ENCODE measurements around the gene KRTAP4-3.
"Not testable (repeated sequence)": the region's sequence is repeated elsewhere in the genome, so short reads cannot be mapped to it uniquely, and the experiment has no call there.

KRTAP4-3 gene

DNA sequence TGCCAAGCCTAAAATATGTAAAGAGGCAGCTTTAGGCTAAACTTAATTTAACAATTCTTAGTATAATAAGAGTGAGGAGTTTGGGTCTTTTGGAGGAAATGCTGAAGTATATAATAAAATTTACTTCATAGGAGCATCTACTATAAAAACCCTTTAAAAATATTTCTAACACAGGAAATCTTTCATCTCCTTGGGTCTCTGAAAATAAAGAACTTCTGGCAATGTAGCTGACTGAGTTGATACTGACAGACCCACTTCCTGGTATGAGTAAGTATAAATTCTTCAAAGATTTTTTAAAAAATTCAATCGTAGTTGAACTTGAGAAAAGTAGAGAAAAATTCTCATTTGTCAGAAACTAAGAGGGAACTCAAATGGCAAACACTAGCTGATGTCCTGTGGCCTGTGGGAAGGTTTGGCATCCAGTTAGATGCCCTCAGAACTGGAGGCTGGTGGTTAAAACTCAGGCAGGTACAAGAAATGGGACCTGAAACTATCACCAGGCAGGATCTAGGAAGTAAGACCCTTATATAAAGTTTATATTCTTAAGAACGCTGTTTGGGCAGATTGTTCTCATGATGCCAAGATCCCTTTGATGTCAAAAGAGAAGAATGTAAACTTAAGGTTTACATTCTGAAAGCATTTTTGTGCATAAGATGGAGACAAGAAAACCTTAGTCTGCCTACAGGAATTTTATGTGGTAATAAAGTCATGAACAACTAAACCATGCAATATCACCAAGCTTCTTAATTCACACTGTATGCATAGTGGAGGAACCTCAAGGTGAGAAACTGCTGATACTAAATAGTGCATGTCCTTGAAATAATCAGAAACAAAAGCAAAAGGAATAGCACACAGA is 33.9 kb downstream of the KRTAP4-3 start:
- POLR2A ChIA-PET: interaction anchor here (0.9 kb wide), 1 partner anchor 181 kb away, joined by 3 read pairs; no protein-coding TSS in a partner anchor
- no peak overlapping the region for H3K4me3 ChIP-seq (ENCODE audit: low read depth, low read length)
- CTCF ChIA-PET: interaction anchor here (1.0 to 1.6 kb wide), 2 partner anchors 188 to 415 kb away, joined by 3 to 6 read pairs; no protein-coding TSS in a partner anchor
- no peak for DNase-seq (ENCODE audit: low read depth, low spot score)
- TF ChIP-seq, protein P1, sequence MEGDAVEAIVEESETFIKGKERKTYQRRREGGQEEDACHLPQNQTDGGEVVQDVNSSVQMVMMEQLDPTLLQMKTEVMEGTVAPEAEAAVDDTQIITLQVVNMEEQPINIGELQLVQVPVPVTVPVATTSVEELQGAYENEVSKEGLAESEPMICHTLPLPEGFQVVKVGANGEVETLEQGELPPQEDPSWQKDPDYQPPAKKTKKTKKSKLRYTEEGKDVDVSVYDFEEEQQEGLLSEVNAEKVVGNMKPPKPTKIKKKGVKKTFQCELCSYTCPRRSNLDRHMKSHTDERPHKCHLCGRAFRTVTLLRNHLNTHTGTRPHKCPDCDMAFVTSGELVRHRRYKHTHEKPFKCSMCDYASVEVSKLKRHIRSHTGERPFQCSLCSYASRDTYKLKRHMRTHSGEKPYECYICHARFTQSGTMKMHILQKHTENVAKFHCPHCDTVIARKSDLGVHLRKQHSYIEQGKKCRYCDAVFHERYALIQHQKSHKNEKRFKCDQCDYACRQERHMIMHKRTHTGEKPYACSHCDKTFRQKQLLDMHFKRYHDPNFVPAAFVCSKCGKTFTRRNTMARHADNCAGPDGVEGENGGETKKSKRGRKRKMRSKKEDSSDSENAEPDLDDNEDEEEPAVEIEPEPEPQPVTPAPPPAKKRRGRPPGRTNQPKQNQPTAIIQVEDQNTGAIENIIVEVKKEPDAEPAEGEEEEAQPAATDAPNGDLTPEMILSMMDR (IDR thresholded peaks at IDR 0.05; ENCODE audit: insufficient read depth, low read length, missing control alignments): no peak

DNA sequence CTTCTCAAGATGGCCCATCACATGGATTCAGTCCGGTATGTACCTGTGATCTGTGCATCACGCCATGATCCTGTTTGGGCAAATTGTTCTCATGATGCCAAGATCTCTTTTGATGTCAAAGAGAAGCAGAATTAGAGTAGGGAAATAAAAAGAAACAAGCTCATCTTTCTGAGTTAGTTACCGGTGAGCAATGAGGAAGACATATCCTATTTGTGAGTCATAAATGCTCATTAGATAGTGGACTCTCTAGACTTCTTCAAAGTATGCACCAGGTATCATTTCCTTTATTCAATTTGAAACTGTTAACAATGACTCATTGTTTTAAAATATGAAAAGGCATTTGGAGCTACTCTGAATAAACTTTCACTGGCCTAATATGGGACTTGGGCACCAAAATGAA is 36.0 kb downstream of the KRTAP4-3 start:
- CTCF ChIA-PET: no interaction called here
- no peak overlapping the region for H3K4me3 ChIP-seq (ENCODE audit: low read depth, low read length)
- no peak for DNase-seq (ENCODE audit: low read depth, low spot score)
- POLR2A ChIA-PET: interaction anchor here (0.6 kb wide), 1 partner anchor 10 kb away, joined by 3 read pairs; no protein-coding TSS in a partner anchor
- TF ChIP-seq, protein P1 (IDR thresholded peaks at IDR 0.05; ENCODE audit: insufficient read depth, low read length, missing control alignments): no peak

DNA sequence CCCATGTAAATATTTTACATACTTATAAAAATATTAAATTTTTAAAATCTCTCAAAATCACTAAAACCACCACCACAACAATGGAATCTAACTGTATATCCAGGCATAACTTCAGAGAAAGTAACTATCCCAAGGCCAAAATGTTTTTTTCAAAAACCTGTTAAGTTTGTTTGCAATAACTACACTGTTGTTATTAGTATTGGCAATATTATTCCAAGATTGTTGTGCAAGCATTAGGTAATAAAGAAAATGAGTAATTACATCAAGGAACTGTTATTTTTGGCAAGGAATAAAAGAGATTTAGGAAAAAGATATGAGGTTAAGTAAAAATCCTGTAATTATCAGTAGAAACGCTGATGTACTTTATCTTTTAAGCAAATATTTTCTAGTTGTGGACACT is 40.6 kb downstream of the KRTAP4-3 start:
- DNase-seq (ENCODE audit: low read depth, low spot score): no peak
- POLR2A ChIA-PET: no interaction called here
- H3K4me3 ChIP-seq (ENCODE audit: low read depth, low read length): no peak overlapping the region
- CTCF ChIA-PET: no interaction called here
- TF ChIP-seq, protein P1 (IDR thresholded peaks at IDR 0.05; ENCODE audit: insufficient read depth, low read length, missing control alignments): no peak

DNA sequence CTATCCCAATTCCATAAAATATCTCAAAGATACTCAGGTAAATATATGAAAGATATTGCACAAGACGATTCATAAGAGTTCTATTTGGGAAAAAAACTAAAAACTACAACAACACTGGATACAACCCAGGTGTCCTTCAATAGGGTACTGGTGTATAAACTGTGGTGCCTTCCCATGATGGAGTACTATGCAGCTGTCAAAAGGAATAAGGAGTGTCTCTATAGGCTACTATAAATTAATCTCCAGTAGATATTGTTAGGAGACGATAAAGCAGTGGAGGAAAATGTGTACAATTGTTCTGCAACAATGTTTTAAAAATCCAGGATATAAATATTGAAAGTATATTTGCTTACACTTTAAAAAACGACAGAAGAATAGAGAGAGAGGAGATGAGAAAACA is 41.6 kb downstream of the KRTAP4-3 start:
- no peak for DNase-seq (ENCODE audit: low read depth, low spot score)
- ChIA-PET POLR2A (no interaction called here), CTCF (no interaction called here)
- TF ChIP-seq, protein P1 (IDR thresholded peaks at IDR 0.05; ENCODE audit: insufficient read depth, low read length, missing control alignments): no peak
- no peak overlapping the region for H3K4me3 ChIP-seq (ENCODE audit: low read depth, low read length)

DNA sequence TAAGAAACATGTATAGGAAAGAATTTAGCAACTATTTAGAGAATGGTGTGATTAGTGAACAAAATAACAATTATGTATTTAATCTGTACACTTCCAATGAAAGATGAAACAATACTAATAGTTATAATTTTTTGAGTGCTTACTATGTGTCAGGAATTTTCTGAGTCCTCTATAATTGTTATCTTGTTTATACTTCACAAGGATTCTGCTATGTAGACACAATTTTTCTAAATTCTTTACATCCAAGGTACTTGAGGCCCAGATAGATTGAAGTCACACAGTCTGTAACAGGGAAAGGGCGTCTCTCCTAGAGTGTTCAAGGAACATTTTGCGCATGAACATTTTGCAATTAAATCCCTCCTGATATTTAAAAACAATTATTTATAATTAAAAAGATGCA is 43.0 kb downstream of the KRTAP4-3 start:
- TF ChIP-seq, protein P1 (IDR thresholded peaks at IDR 0.05; ENCODE audit: insufficient read depth, low read length, missing control alignments): no peak
- no peak overlapping the region for H3K4me3 ChIP-seq (ENCODE audit: low read depth, low read length)
- no peak for DNase-seq (ENCODE audit: low read depth, low spot score)
- ChIA-PET POLR2A (no interaction called here), CTCF (interaction anchor here (1.0 to 1.3 kb wide), 2 partner anchors 16 to 424 kb away, joined by 3 to 5 read pairs; no protein-coding TSS in a partner anchor)

- CTCF ChIA-PET: interaction anchor here (1.0 to 1.3 kb wide), 2 partner anchors 17 to 425 kb away, joined by 3 to 5 read pairs; no protein-coding TSS in a partner anchor
- DNase-seq (ENCODE audit: low read depth, low spot score); H3K4me3 ChIP-seq (ENCODE audit: low read depth, low read length); POLR2A ChIA-PET: not testable (repeated sequence)
Measured at GRCh38 chr17:41123991-41124371, 44.0 kb downstream of the KRTAP4-3 start, which contains the start of gene KRTAP4-12. TSS of gene KRTAP4-12 (minus strand) at chr17:41124182. CDS start at chr17:41124122, 60 bp downstream.

GRCh38 chr17:41123292-41123990 is 44.6 kb downstream of the KRTAP4-3 start:
- H3K4me3 ChIP-seq (ENCODE audit: low read depth, low read length); DNase-seq (ENCODE audit: low read depth, low spot score); POLR2A ChIA-PET: not testable (repeated sequence)
- CTCF ChIA-PET: interaction anchor here (1.3 kb wide), 1 partner anchor 426 kb away, joined by 5 read pairs; no protein-coding TSS in a partner anchor
